HG02642 (cell line): ENCODE results near the gene C1orf210.

Experiments
- ATAC-seq: cut with Tn5 transposase; IDR thresholded peaks from one replicate; pipeline ENCODE4 v1.9.1; 2021; ENCODE audit warnings: mild to moderate bottlenecking; ENCODE audit not compliant: unreplicated experiment, poor library complexity

C1orf210 gene

GRCh38 chr1:43312663-43313515 lies 27.5 kb upstream of the C1orf210 start:
- ATAC-seq, result no peak

GRCh38 chr1:43312212-43312623 lies 26.8 kb upstream of the C1orf210 start:
- ATAC-seq, result no peak

- no peak for ATAC-seq
These were observed 26.1 kb upstream of the C1orf210 start for GRCh38 chr1:43311521-43311920.

GRCh38 chr1:43309405-43310025 lies 24.1 kb upstream of the C1orf210 start:
- ATAC-seq, result no peak

GRCh38 chr1:43308635-43309404 lies 23.4 kb upstream of the C1orf210 start:
- ATAC-seq, result no peak

- no peak for ATAC-seq
These were observed 22.2 kb upstream of the C1orf210 start for GRCh38 chr1:43307458-43308158.

GRCh38 chr1:43306688-43307457 lies 21.5 kb upstream of the C1orf210 start:
- ATAC-seq, result no peak

- ATAC-seq, result no peak
These were observed 20.7 kb upstream of the C1orf210 start for GRCh38 chr1:43305926-43306687.

- no peak for ATAC-seq
These were observed 20.1 kb upstream of the C1orf210 start for GRCh38 chr1:43305461-43305860.

GRCh38 chr1:43304771-43305300 lies 19.5 kb upstream of the C1orf210 start:
- no peak for ATAC-seq

GRCh38 chr1:43304314-43304681 lies 18.9 kb upstream of the C1orf210 start:
- ATAC-seq, result no peak

- no peak for ATAC-seq
These were observed 18.3 kb upstream of the C1orf210 start for GRCh38 chr1:43303471-43304313.

- no peak for ATAC-seq
These were observed 17.5 kb upstream of the C1orf210 start for GRCh38 chr1:43302721-43303470.

GRCh38 chr1:43302201-43302600 lies 16.8 kb upstream of the C1orf210 start:
- no peak for ATAC-seq

GRCh38 chr1:43300378-43301094 lies 15.2 kb upstream of the C1orf210 start, which contains the start of gene TIE1:
Gene TIE1, plus strand, starts transcription at chr1:43300982. Its CDS starts 90 bp downstream, at chr1:43301072.
- no peak for ATAC-seq

- no peak for ATAC-seq
These were observed 13.7 kb upstream of the C1orf210 start for GRCh38 chr1:43299101-43299500.
